NT2/D1 (cell line): ENCODE data around the gene NHSL1.

Experiments
- DNase-seq: peaks from one replicate; pipeline ENCODE4 v3.0.0-alpha.2; 2011; ENCODE audit warnings: low read depth, low spot score
- H3K27me3 ChIP-seq: 2 replicates; pipeline ENCODE4 v1.6.0; 2011; ENCODE audit warnings: mild to moderate bottlenecking; ENCODE audit not compliant: insufficient read length, insufficient read depth
- H3K36me3 ChIP-seq: 2 replicates; pipeline ENCODE4 v1.6.1; 2011; ENCODE audit warnings: mild to moderate bottlenecking, low read length, mixed read lengths; ENCODE audit not compliant: insufficient read depth, insufficient read length
- H3K4me1 ChIP-seq: 2 replicates; pipeline ENCODE4 v1.5.1; 2011; ENCODE audit not compliant: insufficient read depth, insufficient read length
- H3K4me3 ChIP-seq: 2 replicates; pipeline ENCODE4 v1.5.1; 2011; ENCODE audit warnings: low read depth; ENCODE audit not compliant: insufficient read length
- H3K9ac ChIP-seq: 2 replicates; pipeline ENCODE4 v1.6.0; 2011; ENCODE audit warnings: low read depth; ENCODE audit not compliant: insufficient read length
- H3K9me3 ChIP-seq: 2 replicates; pipeline ENCODE4 v1.5.1; 2011; ENCODE audit warnings: mild to moderate bottlenecking, low read length; ENCODE audit not compliant: insufficient read depth
- SUZ12 ChIP-seq: IDR thresholded peaks from 2 replicates; pipeline ENCODE4 v1.6.1; 2011; ENCODE audit not compliant: insufficient read length, insufficient read depth; ENCODE audit errors: extremely low read depth
- YY1 ChIP-seq: IDR thresholded peaks from 2 replicates; pipeline ENCODE4 v1.6.1; 2011; ENCODE audit not compliant: insufficient read length, insufficient read depth
- ZNF274 ChIP-seq: IDR thresholded peaks from 2 replicates; pipeline ENCODE4 v1.6.1; 2011; ENCODE audit warnings: mild to moderate bottlenecking, low read depth, low read length

NHSL1 gene

GRCh38 chr6:138539876-138540275 is 40.6 kb upstream of the NHSL1 start:
- no peak for DNase-seq
- no peak for TF ChIP-seq YY1
- TF ChIP-seq ZNF274, result no peak
- TF ChIP-seq SUZ12, result no peak
- no peaks in the 10 kb centered on the region for H3K36me3 ChIP-seq
- no peak overlapping the region for H3K4me3 ChIP-seq
- no peaks in the 10 kb centered on the region for H3K4me1 ChIP-seq
- H3K9ac ChIP-seq, result no peak overlapping the region
- H3K27me3 ChIP-seq, result no peaks in the 10 kb centered on the region
- H3K9me3 ChIP-seq, result no peaks in the 10 kb centered on the region

- Histone ChIP-seq H3K4me1 (no peaks in the 10 kb centered on the region), H3K27me3 (no peaks in the 10 kb centered on the region), H3K4me3 (no peak overlapping the region), H3K9ac (no peak overlapping the region), H3K9me3 (no peaks in the 10 kb centered on the region), H3K36me3 (no peaks in the 10 kb centered on the region)
- DNase-seq, result no peak
- TF ChIP-seq ZNF274 (no peak), YY1 (no peak), SUZ12 (no peak)
These were observed 39.2 kb upstream of the NHSL1 start for GRCh38 chr6:138538390-138539031.

GRCh38 chr6:138537106-138537505 is 37.8 kb upstream of the NHSL1 start:
- H3K36me3 ChIP-seq, result no peaks in the 10 kb centered on the region
- no peak overlapping the region for H3K4me3 ChIP-seq
- no peak for DNase-seq
- no peaks in the 10 kb centered on the region for H3K27me3 ChIP-seq
- no peak overlapping the region for H3K9ac ChIP-seq
- TF ChIP-seq ZNF274, result no peak
- no peaks in the 10 kb centered on the region for H3K9me3 ChIP-seq
- H3K4me1 ChIP-seq, result no peaks in the 10 kb centered on the region

- no peak for DNase-seq
These were observed 36.6 kb upstream of the NHSL1 start for GRCh38 chr6:138535728-138536455.

GRCh38 chr6:138533667-138534066 is 34.4 kb upstream of the NHSL1 start:
- H3K9ac ChIP-seq, result no peak overlapping the region
- H3K4me1 ChIP-seq, result no peaks in the 10 kb centered on the region
- TF ChIP-seq ZNF274 (no peak), SUZ12 (no peak), YY1 (no peak)
- H3K36me3 ChIP-seq, result no peaks in the 10 kb centered on the region
- no peak overlapping the region for H3K4me3 ChIP-seq
- no peaks in the 10 kb centered on the region for H3K27me3 ChIP-seq
- DNase-seq, result no peak
- no peaks in the 10 kb centered on the region for H3K9me3 ChIP-seq

More at GRCh38 chr6:138535728-138536455, 36.6 kb upstream of the NHSL1 start:
- Histone ChIP-seq H3K4me3 (no peak overlapping the region), H3K9ac (no peak overlapping the region), H3K27me3 (no peaks in the 10 kb centered on the region), H3K36me3 (no peaks in the 10 kb centered on the region), H3K4me1 (no peaks in the 10 kb centered on the region), H3K9me3 (no peaks in the 10 kb centered on the region)
- TF ChIP-seq SUZ12 (no peak), YY1 (no peak), ZNF274 (no peak)

- Histone ChIP-seq H3K4me1 (no peaks in the 10 kb centered on the region), H3K9me3 (no peaks in the 10 kb centered on the region), H3K27me3 (no peaks in the 10 kb centered on the region), H3K36me3 (no peaks in the 10 kb centered on the region), H3K4me3 (no peak overlapping the region), H3K9ac (no peak overlapping the region)
- no peak for TF ChIP-seq ZNF274
- TF ChIP-seq SUZ12, result no peak
- TF ChIP-seq YY1, result no peak
- no peak for DNase-seq
These were observed 32.1 kb upstream of the NHSL1 start for GRCh38 chr6:138531387-138531786.

- Histone ChIP-seq H3K4me1 (no peaks in the 10 kb centered on the region), H3K36me3 (no peaks in the 10 kb centered on the region), H3K27me3 (no peaks in the 10 kb centered on the region), H3K4me3 (no peak overlapping the region), H3K9ac (no peak overlapping the region), H3K9me3 (no peaks in the 10 kb centered on the region)
- DNase-seq, result no peak
- TF ChIP-seq SUZ12 (no peak), YY1 (no peak), ZNF274 (no peak)
These were observed 30.2 kb upstream of the NHSL1 start for GRCh38 chr6:138529478-138529877.
